Measurements from ENCODE around the gene TRIM43B.
"Not testable (repeated sequence)": the region's sequence is repeated elsewhere in the genome, so short reads cannot be mapped to it uniquely, and the experiment has no call there.

TRIM43B gene

DNA sequence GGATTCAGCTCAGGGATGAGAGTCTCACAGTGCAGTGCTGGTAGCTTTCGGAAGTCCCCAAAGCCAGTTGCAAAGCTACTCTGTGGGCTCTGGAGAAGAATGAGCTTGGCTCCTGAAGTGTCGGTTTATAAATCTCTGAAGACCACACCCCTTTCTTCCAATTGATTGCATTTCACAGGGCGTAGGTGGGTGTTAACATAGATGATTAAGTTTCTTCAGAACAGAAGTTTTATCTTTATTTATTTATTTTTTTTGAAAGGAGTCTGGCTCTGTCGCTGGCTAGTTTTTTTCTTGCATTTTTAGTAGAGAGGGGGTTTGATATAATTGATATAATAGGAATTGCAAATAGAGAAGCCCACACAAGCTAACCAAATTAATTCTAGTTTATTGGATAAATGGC is at the start of gene TRIM43B:
TRIM43B (minus strand) TSS at position 101 of the 400 bp plus-strand sequence. CDS start 2,040 bp downstream, outside the sequence.
- H3K4me1 Mint-ChIP-seq; H3K27ac Mint-ChIP-seq; H3K4me3 Mint-ChIP-seq; H3K27me3 Mint-ChIP-seq (ENCODE audit: low read depth, poor library complexity); DNase-seq; H3K36me3 Mint-ChIP-seq (ENCODE audit: low read depth): not testable (repeated sequence)
- peaks cover 17% of the 10 kb centered on the region for H3K9me3 Mint-ChIP-seq

DNA sequence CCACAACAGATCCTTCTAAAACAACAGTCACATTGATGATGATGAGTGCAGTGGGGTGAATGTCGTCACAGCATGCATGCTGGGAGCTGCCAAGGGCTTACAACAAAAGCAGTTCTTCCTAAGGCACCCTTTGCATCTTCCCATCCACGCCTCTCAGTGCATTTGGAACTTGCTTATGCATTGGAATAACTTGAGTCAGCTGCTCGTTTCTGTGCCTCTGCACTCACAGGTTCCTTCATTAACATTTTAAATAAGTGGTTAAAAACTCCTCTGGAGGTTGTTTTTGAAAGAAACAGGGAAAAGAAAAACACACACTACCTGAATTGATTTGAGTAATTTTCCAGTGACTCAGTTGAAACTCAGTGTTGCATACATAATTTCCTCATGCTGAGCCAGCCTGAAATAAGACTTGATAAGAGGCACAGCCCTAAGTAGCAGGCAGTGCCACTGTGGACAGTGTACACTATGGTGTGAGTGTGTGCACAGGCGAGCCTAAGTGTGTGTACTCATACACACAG is 46.8 kb upstream of the TRIM43B start:
- H3K4me3 Mint-ChIP-seq, result no peak overlapping the region
- no peaks in the 10 kb centered on the region for H3K36me3 Mint-ChIP-seq (ENCODE audit: low read depth)
- no peak overlapping the region for H3K27ac Mint-ChIP-seq
- peaks cover 2% of the 10 kb centered on the region for H3K27me3 Mint-ChIP-seq (ENCODE audit: low read depth, poor library complexity)
- DNase-seq, result no peak
- H3K9me3 Mint-ChIP-seq, result peaks cover 57% of the 10 kb centered on the region
- TF ChIP-seq, protein P1, sequence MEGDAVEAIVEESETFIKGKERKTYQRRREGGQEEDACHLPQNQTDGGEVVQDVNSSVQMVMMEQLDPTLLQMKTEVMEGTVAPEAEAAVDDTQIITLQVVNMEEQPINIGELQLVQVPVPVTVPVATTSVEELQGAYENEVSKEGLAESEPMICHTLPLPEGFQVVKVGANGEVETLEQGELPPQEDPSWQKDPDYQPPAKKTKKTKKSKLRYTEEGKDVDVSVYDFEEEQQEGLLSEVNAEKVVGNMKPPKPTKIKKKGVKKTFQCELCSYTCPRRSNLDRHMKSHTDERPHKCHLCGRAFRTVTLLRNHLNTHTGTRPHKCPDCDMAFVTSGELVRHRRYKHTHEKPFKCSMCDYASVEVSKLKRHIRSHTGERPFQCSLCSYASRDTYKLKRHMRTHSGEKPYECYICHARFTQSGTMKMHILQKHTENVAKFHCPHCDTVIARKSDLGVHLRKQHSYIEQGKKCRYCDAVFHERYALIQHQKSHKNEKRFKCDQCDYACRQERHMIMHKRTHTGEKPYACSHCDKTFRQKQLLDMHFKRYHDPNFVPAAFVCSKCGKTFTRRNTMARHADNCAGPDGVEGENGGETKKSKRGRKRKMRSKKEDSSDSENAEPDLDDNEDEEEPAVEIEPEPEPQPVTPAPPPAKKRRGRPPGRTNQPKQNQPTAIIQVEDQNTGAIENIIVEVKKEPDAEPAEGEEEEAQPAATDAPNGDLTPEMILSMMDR (IDR thresholded peaks at IDR 0.05), result no peak
- H3K4me1 Mint-ChIP-seq, result no peaks in the 10 kb centered on the region

DNA sequence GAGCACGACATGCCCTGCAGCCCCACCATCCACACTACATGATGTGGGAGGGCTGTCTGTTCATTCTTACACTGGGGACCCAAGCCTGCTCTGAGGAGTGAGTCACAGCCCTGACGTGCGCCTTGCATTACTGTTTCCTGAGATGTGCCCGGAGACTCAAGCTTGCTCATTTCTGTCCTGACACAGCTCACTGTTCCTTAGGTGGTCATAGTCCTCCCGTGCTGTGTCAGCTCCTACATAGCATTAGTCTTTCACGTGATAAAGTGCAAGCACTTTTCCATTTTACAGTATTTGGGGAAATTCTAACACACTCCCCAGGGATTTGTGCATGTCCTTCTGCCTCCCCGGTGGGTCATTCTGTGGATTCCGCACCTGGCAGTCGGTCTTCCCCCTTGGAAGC is 46.2 kb upstream of the TRIM43B start:
- no peak overlapping the region for H3K4me3 Mint-ChIP-seq
- H3K9me3 Mint-ChIP-seq, result peaks cover 57% of the 10 kb centered on the region
- H3K27ac Mint-ChIP-seq, result no peak overlapping the region
- H3K4me1 Mint-ChIP-seq, result no peaks in the 10 kb centered on the region
- DNase-seq, result no peak
- TF ChIP-seq, protein P1 (IDR thresholded peaks at IDR 0.05), result no peak
- H3K27me3 Mint-ChIP-seq (ENCODE audit: low read depth, poor library complexity), result peaks cover 2% of the 10 kb centered on the region
- no peaks in the 10 kb centered on the region for H3K36me3 Mint-ChIP-seq (ENCODE audit: low read depth)

DNA sequence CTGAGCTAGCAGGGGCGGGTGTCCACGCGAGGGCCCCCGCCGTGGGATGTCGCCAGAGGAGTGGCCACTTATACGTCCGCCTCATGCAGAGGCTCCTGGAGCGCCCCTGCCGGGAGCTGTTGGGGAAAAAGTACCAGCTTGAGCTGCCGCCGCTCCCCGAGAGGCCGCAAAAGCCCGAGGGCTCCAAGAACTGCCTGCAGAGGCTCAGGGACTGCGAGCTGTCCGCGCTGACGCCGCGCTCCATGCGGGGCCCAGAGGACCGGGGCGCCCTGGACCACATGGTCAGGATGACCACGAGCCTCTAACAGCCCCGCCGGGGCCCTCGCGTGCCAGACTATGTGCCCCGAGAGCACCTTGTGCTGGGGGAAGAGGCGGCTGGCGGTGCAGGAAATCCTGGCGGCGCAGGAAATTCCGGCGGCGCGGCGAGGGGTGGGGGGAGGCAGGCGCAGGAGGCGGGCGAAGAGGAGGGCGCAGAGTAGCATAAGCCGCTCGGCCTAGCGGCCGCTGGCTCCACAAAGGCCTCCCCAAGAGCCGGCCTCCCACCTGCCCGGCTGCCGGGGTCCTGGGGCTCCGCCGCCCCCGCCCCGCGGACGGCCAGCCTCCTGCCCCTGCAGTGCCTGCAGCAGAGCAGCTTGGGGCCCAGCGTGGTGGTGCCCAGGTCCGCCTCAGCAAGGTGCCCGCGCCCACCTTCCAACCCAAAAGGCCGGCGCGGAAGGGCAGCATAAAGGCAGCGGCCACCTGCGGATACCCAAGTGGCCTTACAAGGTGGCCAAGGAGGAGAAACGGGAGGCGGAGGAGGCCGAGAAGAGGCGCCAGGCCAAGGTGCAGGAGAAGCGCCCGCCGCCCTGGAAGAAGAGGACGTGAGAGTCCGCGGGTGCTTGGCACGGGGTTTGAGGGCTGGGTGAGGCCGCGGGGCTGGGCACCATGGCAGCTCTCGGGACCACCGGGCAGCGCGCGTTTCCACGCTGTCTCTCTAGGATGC is 42.1 kb upstream of the TRIM43B start:
- H3K27ac Mint-ChIP-seq, result no peak overlapping the region
- peaks cover 5% of the 10 kb centered on the region for H3K27me3 Mint-ChIP-seq (ENCODE audit: low read depth, poor library complexity)
- H3K4me3 Mint-ChIP-seq, result no peak overlapping the region
- H3K36me3 Mint-ChIP-seq (ENCODE audit: low read depth), result no peaks in the 10 kb centered on the region
- H3K4me1 Mint-ChIP-seq, result no peaks in the 10 kb centered on the region
- H3K9me3 Mint-ChIP-seq, result peaks cover 49% of the 10 kb centered on the region
- DNase-seq, result no peak
- TF ChIP-seq, protein P1 (IDR thresholded peaks at IDR 0.05), result no peak

DNA sequence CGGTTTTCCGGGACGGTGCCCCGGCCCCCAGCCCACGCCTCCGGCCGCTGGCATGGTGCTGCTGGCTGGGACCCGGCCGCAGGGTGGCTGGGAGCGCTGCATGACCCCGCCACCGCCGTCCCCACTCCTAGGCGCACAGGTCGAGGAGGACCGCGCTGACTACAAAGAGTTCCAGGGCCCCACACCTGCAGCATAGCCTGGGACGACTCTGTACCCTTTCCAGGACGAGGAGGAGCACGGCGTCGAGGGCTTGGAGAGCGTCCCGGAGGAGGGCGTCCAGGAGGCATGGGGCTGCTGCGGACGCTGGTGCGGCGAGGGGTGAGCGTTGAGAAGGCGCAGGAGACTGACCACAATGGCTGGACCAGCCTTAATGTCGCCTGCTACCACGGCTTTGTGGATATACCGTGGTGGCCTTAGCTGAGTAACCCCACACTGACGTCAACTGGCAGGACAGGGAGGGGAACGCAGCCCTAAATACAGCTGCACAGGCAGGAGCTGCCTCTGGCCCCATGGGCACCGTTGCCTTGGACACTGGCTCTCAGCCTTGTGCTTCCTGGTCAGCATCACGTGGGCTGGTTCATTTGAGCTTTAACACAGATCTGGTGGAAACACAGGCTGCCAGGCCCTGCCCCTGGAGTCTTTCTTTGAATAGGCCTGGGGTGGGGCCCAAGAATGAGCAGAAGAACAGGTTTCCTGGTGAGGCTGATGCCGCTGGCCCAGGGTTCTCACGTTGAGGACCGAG is 40.9 kb upstream of the TRIM43B start:
- TF ChIP-seq, protein P1 (IDR thresholded peaks at IDR 0.05), result no peak
- H3K27ac Mint-ChIP-seq, result no peak overlapping the region
- no peaks in the 10 kb centered on the region for H3K36me3 Mint-ChIP-seq (ENCODE audit: low read depth)
- peaks cover 40% of the 10 kb centered on the region for H3K9me3 Mint-ChIP-seq
- no peaks in the 10 kb centered on the region for H3K4me1 Mint-ChIP-seq
- DNase-seq, result no peak
- peaks cover 5% of the 10 kb centered on the region for H3K27me3 Mint-ChIP-seq (ENCODE audit: low read depth, poor library complexity)
- no peak overlapping the region for H3K4me3 Mint-ChIP-seq

DNA sequence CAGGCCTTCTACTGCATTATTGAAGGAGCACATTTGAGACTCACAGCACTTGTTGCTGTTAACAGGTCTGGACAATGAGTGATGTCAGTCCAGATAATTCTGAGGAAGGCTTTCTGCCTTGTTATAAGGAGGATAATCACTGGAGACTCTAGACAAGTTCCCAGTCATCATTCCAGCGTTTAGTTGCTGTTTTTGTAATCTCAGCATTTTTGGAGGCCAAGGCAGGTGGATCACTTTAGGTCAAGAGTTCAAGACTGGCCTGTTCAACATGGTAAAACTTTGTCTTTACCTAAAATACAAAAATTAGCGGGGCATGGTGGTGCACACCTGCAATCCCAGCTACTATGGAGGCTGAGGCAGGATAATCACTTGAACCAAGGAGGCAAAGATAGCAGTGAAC is 39.6 kb upstream of the TRIM43B start:
- Mint-ChIP-seq H3K27me3 (ENCODE audit: low read depth, poor library complexity) (peaks cover 7% of the 10 kb centered on the region), H3K9me3 (peaks cover 28% of the 10 kb centered on the region), H3K27ac (no peak overlapping the region), H3K36me3 (ENCODE audit: low read depth) (no peaks in the 10 kb centered on the region), H3K4me1 (no peaks in the 10 kb centered on the region), H3K4me3 (no peak overlapping the region)
- TF ChIP-seq, protein P1 (IDR thresholded peaks at IDR 0.05), result no peak
- DNase-seq, result no peak
